HepG2 (cell line): ENCODE results near the gene HPCAL1. TPM values are rescaled to one million over a fixed set of nuclear protein-coding genes. Genes with fewer than 3 reads are reported as not detected.

ENCODE experiments used
- DNMT1 ChIP-seq: sonication (generic); formaldehyde crosslinking; IDR thresholded peaks from 2 replicates; pipeline ENCODE4 v1.5.1; 2020; ENCODE audit warnings: mild to moderate bottlenecking, missing genetic modification reagents
- GABPB1 ChIP-seq: IDR thresholded peaks from 2 replicates; pipeline ENCODE4 v1.6.1; 2016; ENCODE audit warnings: mild to moderate bottlenecking, missing genetic modification reagents, moderate library complexity, missing compliant biosample characterization
- GTF2F1 ChIP-seq: fragments of 150-350 bp; IDR thresholded peaks from 2 replicates; pipeline ENCODE4 v1.6.1; 2014; ENCODE audit warnings: low read length
- MLLT10 ChIP-seq: sonication (generic); formaldehyde crosslinking; IDR thresholded peaks from 2 replicates; pipeline ENCODE4 v1.4.0; 2020; ENCODE audit warnings: missing genetic modification reagents
- MYC ChIP-seq: sonication (generic); formaldehyde crosslinking; IDR thresholded peaks from 2 replicates; pipeline ENCODE4 v1.9.0; 2021; ENCODE audit warnings: missing genetic modification reagents, borderline replicate concordance
- NONO ChIP-seq, 2 experiments: fragments of 450-650 bp in 1 of 2; sonication (generic) in 1 of 2; formaldehyde crosslinking in 1 of 2; IDR thresholded peaks in 1 of 2; conservative IDR thresholded peaks in 1 of 2; 2 replicates each; pipeline versions ENCODE4 v1.6.1 to v1.8.0; 2017 to 2022; ENCODE audit warnings: mild to moderate bottlenecking in 1 of 2, missing genetic modification reagents in 1 of 2, moderate library complexity in 1 of 2
- RCOR2 ChIP-seq: IDR thresholded peaks from 2 replicates; pipeline ENCODE4 v1.6.1; 2016; ENCODE audit warnings: missing biosample characterization, missing genetic modification reagents
- REXO4 ChIP-seq: sonication (generic); formaldehyde crosslinking; IDR thresholded peaks from 2 replicates; pipeline ENCODE4 v1.8.0; 2022; ENCODE audit warnings: missing genetic modification reagents, mild to moderate bottlenecking, borderline replicate concordance
- SP1 ChIP-seq, 2 experiments: fragments of 450-650 bp in 1 of 2; sonication (generic) in 1 of 2; formaldehyde crosslinking in 1 of 2; IDR thresholded peaks; 2 replicates each; pipeline versions ENCODE4 v1.4.0 to v1.6.1; 2016 to 2020; ENCODE audit warnings: missing genetic modification reagents in 1 of 2
- TSC22D2 ChIP-seq: sonication (generic); formaldehyde crosslinking; IDR thresholded peaks from 2 replicates; pipeline ENCODE4 v1.5.1; 2020; ENCODE audit warnings: missing genetic modification reagents, mild to moderate bottlenecking, borderline replicate concordance
- ZFY ChIP-seq: sonication (generic); formaldehyde crosslinking; IDR thresholded peaks from 2 replicates; pipeline ENCODE4 v1.4.0; 2020; ENCODE audit warnings: missing genetic modification reagents
- ZNF101 ChIP-seq: sonication (generic); formaldehyde crosslinking; IDR thresholded peaks from 2 replicates; pipeline ENCODE4 v1.4.0; 2020; ENCODE audit warnings: mild to moderate bottlenecking, low read depth, missing genetic modification reagents, borderline replicate concordance
- ZNF460 ChIP-seq: sonication (generic); formaldehyde crosslinking; IDR thresholded peaks from 2 replicates; pipeline ENCODE4 v1.5.1; 2020; ENCODE audit warnings: missing genetic modification reagents, mild to moderate bottlenecking, borderline replicate concordance
- ZSCAN21 ChIP-seq: sonication (generic); formaldehyde crosslinking; IDR thresholded peaks from 2 replicates; pipeline ENCODE4 v1.8.0; 2022; ENCODE audit warnings: mild to moderate bottlenecking, missing genetic modification reagents, moderate library complexity, borderline replicate concordance
- ZSCAN30 ChIP-seq: sonication (generic); formaldehyde crosslinking; IDR thresholded peaks from 2 replicates; pipeline ENCODE4 v1.5.0; 2020; ENCODE audit warnings: mild to moderate bottlenecking, missing genetic modification reagents
- polyA plus RNA-seq, 8 experiments: library from polyadenylated mRNA; depleted of rRNA in 3 of 8; stranded (reverse) in 7 of 8; unstranded in 1 of 8; fragments of >200 nt; fragmentation: Illumina TruSeq in 4 of 8; extraction: Trizol in 4 of 8; gene quantifications; 2 replicates each; pipeline versions ENCODE4 v1.2.1 to v1.2.3, GENCODE V29; 2011 to 2016; ENCODE audit warnings: low read depth in 4 of 8, missing spikeins in 1 of 8, mixed read lengths in 1 of 8; ENCODE audit not compliant: insufficient read depth in 1 of 8
- total RNA-seq, 5 experiments: library from RNA; depleted of rRNA; stranded (reverse); fragments of >200 nt; fragmentation: Illumina TruSeq; extraction: Trizol; gene quantifications; 2 replicates each; pipeline ENCODE4 v1.2.3, GENCODE V29; 2016; ENCODE audit warnings: low read depth in 1 of 5
- TF ChIP-seq, protein P1 (sequence below): sonication (generic); formaldehyde crosslinking; IDR thresholded peaks from 2 replicates; pipeline ENCODE4 v1.4.0; 2020; ENCODE audit warnings: mild to moderate bottlenecking, low read depth, missing genetic modification reagents
- TF ChIP-seq, protein P2 (sequence below): sonication (generic); formaldehyde crosslinking; IDR thresholded peaks from 2 replicates; pipeline ENCODE4 v1.5.0; 2020; ENCODE audit warnings: missing genetic modification reagents
- TF ChIP-seq, protein P3 (sequence below): IDR thresholded peaks from 2 replicates; pipeline ENCODE4 v1.6.1; 2012; ENCODE audit warnings: low read length, improper control_type of control experiment

Gene HPCAL1
- total and polyA plus RNA-seq, 2 of the 13 experiments (the other 11 are each of a cell fraction or from before 2014, with no cell fraction given), result 29.5 to 29.9 TPM

- TF ChIP-seq ZSCAN21 (no peak; the same call in 1 of the 2 replicates), ZFY (CRISPR knock-in tag) (peak; percentile 41; the same call in 1 of the 2 replicates), TSC22D2 (CRISPR knock-in tag) (peak; percentile 89; the same call in 1 of the 2 replicates), RCOR2 (CRISPR knock-in tag) (0 out of 2 replicates have a peak, but pooled peaks have one; percentile 20), ZNF101 (CRISPR knock-in tag) (no peak), ZSCAN30 (CRISPR knock-in tag) (no peak), MYC (CRISPR knock-in tag) (peak; percentile 55; the same call in 1 of the 2 replicates), MLLT10 (no peak), GABPB1 (CRISPR knock-in tag) (peak; percentile 47), SP1 (IDR thresholded peaks at IDR 0.05) (no peak), SP1 (CRISPR knock-in tag; IDR thresholded peaks at IDR 0.05) (peak; percentile 50; the same call in 1 of the 2 replicates), GTF2F1 (peak; percentile 31; the same call in 1 of the 2 replicates), NONO (IDR thresholded peaks at IDR 0.05) (no peak), NONO (CRISPR knock-in tag; conservative IDR thresholded peaks at IDR 0.05) (peak; percentile 75), DNMT1 (CRISPR knock-in tag) (no peak; the same call in 1 of the 2 replicates), ZNF460 (CRISPR knock-in tag) (no peak), REXO4 (CRISPR knock-in tag) (no peak)
- TF ChIP-seq, protein P1, sequence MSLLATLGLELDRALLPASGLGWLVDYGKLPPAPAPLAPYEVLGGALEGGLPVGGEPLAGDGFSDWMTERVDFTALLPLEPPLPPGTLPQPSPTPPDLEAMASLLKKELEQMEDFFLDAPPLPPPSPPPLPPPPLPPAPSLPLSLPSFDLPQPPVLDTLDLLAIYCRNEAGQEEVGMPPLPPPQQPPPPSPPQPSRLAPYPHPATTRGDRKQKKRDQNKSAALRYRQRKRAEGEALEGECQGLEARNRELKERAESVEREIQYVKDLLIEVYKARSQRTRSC (CRISPR knock-in tag), result no peak
- TF ChIP-seq, protein P2, sequence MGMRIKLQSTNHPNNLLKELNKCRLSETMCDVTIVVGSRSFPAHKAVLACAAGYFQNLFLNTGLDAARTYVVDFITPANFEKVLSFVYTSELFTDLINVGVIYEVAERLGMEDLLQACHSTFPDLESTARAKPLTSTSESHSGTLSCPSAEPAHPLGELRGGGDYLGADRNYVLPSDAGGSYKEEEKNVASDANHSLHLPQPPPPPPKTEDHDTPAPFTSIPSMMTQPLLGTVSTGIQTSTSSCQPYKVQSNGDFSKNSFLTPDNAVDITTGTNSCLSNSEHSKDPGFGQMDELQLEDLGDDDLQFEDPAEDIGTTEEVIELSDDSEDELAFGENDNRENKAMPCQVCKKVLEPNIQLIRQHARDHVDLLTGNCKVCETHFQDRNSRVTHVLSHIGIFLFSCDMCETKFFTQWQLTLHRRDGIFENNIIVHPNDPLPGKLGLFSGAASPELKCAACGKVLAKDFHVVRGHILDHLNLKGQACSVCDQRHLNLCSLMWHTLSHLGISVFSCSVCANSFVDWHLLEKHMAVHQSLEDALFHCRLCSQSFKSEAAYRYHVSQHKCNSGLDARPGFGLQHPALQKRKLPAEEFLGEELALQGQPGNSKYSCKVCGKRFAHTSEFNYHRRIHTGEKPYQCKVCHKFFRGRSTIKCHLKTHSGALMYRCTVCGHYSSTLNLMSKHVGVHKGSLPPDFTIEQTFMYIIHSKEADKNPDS (CRISPR knock-in tag), result no peak
- TF ChIP-seq, protein P3, sequence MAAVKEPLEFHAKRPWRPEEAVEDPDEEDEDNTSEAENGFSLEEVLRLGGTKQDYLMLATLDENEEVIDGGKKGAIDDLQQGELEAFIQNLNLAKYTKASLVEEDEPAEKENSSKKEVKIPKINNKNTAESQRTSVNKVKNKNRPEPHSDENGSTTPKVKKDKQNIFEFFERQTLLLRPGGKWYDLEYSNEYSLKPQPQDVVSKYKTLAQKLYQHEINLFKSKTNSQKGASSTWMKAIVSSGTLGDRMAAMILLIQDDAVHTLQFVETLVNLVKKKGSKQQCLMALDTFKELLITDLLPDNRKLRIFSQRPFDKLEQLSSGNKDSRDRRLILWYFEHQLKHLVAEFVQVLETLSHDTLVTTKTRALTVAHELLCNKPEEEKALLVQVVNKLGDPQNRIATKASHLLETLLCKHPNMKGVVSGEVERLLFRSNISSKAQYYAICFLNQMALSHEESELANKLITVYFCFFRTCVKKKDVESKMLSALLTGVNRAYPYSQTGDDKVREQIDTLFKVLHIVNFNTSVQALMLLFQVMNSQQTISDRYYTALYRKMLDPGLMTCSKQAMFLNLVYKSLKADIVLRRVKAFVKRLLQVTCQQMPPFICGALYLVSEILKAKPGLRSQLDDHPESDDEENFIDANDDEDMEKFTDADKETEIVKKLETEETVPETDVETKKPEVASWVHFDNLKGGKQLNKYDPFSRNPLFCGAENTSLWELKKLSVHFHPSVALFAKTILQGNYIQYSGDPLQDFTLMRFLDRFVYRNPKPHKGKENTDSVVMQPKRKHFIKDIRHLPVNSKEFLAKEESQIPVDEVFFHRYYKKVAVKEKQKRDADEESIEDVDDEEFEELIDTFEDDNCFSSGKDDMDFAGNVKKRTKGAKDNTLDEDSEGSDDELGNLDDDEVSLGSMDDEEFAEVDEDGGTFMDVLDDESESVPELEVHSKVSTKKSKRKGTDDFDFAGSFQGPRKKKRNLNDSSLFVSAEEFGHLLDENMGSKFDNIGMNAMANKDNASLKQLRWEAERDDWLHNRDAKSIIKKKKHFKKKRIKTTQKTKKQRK, result no peak
Measured at GRCh38 chr2:10434886-10435819, 132.4 kb downstream of the HPCAL1 start (continued).
